ENCODE results near the gene IL1RL1.

- TF ChIP-seq CTCF (IDR thresholded peaks at IDR 0.05) (no peak), POLR2A (IDR thresholded peaks at IDR 0.05; ENCODE audit: low read depth) (no peak), POLR2AphosphoS5 (IDR thresholded peaks at IDR 0.05) (no peak)
Measured at GRCh38 chr2:102318437-102318836, 7.1 kb downstream of the IL1RL1 start.

All from esophagus muscularis mucosa (tissue), 3 donors.